HG02763 (cell line): ENCODE data around the gene ST8SIA3.
"Not testable (repeated sequence)": the region's sequence is repeated elsewhere in the genome, so short reads cannot be mapped to it uniquely, and the experiment has no call there.

Experiments used
- ATAC-seq: cut with Tn5 transposase; IDR thresholded peaks from one replicate; pipeline ENCODE4 v1.9.1; 2021; ENCODE audit warnings: mild to moderate bottlenecking, moderate library complexity; ENCODE audit not compliant: unreplicated experiment

ST8SIA3 gene

GRCh38 chr18:57362714-57363113 is 10.4 kb downstream of the ST8SIA3 start:
- no peak for ATAC-seq

DNA sequence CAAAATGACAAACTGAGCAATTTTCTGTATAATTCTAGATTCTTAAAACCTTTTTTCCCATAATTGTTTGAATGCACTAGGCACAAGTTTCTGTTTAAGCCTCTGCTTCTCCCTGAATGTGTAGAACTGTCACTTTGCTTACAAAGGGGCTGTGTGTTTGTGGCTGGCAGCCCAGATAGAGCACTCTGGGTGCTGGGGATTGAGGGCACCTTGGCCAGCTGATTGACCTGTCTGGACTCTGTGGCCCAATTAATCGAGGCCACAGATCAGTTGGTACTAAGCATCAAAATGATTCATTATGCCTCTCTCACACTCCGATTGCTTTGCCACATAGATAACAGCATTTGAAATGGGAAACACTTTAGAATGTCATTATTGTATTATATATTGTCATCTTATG is 12.1 kb downstream of the ST8SIA3 start:
- ATAC-seq: no peak

GRCh38 chr18:57366528-57367081 is 14.2 kb downstream of the ST8SIA3 start:
- ATAC-seq: no peak

DNA sequence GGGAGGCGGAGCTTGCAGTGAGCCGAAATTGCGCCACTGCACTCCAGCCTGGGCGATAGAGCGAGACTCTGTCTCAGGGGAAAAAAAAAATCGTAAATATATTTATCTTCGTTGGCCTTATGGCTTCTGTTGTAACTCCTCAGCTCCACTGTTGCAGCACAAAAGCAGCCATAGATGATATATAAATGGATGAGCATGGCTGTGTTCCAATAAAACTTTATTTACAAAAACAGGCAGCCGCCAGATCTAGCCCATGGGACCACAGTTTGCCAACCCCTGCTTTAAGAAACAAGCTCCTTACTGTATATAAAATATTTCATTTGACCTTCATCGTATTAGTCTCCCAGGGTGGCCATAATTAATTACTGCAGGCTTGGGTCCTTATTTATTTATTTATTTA is 20.1 kb downstream of the ST8SIA3 start:
- ATAC-seq: no peak

- ATAC-seq: no peak
Measured at GRCh38 chr18:57373017-57373416, 20.7 kb downstream of the ST8SIA3 start.

DNA sequence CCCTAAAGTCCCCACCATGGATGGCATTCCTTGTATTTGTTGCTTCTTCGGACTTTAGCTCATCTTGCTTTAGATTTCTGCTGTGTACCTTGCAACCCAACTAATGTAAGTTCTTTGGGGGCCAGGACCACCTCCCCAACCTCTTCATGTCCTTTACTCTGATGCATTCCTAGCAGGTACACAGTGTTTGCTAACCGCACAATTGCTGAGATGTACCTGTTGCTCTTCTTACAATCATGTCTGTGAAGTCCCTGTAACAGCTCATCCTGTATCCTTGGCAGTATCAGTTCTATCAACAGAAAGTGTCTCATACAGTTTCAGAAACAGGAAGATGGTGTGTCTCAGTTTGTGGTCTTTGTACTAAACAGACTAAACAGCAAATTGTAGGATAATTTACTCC is 24.1 kb downstream of the ST8SIA3 start:
- ATAC-seq: no peak

DNA sequence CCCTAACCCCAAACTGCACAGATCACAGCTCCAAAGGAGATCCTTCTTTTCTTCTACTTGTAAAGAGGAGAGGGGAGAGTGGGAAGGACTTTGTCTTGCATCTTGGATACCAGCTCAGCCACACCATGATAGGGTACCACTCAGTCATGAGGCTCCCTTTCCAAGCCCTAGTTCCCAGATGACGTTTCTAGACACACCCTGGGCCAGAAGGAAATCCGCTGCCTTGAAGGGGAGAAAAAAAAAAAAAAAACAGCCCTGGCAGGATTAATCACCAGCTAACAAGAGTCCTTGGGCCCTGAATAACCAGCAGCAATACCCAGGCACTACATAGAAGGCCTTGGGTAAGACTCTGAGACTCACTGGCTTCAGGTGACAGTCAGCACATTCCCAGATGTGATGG is 36.9 kb downstream of the ST8SIA3 start:
- no peak for ATAC-seq

DNA sequence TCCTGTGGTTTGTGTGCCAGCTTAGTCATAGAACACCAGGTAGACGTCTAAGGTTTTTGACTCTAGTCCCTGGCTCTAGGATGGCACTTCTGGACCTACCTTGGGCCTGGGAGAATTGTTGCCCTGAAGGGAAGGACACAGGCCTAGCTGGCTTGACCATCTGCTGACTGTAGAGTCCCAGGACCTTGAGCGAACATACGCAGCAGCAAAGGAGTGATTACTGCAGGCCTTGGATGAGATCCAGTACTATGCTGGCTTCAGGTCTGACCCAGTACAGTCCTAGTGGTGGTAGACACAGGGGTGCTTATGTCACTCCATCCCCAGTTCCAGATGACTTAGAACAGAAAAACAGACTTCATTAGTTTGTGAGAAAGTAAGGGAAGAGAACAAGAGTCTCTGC is 37.7 kb downstream of the ST8SIA3 start:
- no peak for ATAC-seq

- not testable (repeated sequence) for ATAC-seq
Measured at GRCh38 chr18:57394749-57395148, 42.4 kb downstream of the ST8SIA3 start.

DNA sequence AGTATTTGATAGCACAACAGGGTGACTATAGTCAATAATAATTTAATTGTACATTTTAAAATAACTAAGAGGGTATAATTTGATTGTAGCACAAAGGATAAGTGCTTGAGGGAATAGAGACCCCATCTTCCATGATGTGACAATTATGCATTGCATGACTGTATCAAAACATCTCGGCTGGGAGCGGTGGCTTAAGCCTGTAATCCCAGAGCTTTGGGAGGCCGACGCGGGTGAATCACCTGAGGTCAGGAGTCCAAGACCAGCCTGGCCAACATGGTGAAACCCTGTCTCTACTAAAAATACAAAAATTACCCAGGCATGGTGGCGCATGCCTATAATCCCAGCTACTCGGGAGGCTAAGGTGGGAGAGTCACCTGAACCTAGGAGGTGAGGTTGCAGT is 44.5 kb downstream of the ST8SIA3 start:
- not testable (repeated sequence) for ATAC-seq

DNA sequence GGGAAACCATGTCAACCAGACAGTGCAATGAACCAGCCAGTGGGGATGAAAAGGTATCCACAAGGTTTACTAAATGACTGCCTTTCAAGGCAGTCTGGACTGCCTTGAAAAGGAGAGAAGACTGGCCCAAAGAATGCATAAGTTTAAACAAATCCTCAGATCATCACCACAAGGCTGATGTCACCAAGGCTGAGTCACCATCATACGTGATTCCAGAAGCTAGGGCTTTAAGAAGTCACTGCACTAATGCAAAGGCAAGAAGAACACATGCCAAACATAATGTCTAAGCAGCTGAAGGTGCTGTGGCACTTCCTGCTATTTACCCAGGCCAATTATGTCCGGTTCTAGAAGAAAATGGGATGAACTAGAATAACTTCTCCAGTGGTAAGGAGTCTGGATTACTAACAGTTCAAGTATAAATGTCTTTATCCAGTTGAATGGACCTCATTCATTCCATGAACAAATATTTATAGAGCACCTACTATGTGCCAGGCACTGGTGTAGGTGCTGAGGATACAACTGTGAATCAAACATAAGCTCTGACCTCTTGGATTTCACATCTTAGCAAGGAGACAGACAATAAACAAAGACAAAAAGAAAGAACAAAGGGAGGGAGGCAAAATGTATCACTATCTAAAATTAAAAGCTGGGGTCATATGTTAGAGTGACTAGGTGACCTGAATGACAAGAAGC is 45.2 kb downstream of the ST8SIA3 start:
- ATAC-seq: no peak

GRCh38 chr18:57404345-57404744 is 52.0 kb downstream of the ST8SIA3 start:
- no peak for ATAC-seq

DNA sequence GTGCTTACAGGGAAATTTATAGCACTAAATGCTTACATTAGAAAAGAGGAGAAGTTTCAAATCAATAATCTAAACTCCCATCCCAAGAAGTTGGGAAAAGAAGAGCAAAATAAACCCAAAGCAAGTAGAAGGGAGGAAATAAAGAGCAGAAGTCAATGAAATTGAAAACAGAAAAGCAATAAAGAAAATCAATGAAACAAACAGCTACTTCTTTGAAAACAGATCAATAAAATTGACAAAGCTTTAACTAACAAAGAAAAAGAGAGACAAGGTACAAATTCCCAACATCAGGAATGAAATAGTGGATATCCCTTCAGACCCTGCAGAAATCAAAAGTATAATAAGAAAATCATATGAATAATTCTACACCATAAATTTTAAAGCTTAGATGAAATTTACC is 57.3 kb downstream of the ST8SIA3 start:
- ATAC-seq: no peak

DNA sequence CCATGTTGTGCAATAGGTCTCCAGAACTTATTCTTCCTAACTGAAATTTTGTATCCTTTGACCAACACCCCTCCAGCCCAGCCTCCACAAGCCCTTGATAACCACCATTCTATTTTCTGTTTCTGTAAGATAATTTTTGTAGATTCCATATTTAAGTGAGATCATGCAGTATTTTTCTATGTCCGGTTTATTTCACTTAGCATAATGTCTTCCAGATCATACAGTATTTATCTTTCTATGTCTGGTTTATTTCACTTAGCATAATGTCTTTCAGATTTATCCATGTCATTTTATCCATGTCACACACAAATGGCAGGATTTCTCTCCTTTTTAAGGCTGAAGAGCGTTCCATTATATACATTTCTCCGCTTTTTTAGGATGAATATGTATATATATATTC is 58.4 kb downstream of the ST8SIA3 start:
- no peak for ATAC-seq

- no peak for ATAC-seq
Measured at GRCh38 chr18:57416542-57416941, 64.2 kb downstream of the ST8SIA3 start.
